RKO (cell line): Measurements from ENCODE around the gene FZD4.
"Not testable (repeated sequence)": the region's sequence is repeated elsewhere in the genome, so short reads cannot be mapped to it uniquely, and the experiment has no call there.

Experiments
- DNase-seq: peaks from one replicate; pipeline ENCODE4 v3.0.0-alpha.2; 2016; ENCODE audit warnings: low spot score

Gene FZD4

GRCh38 chr11:86955361-86956120 is at the start of gene FZD4:
TSS of gene FZD4 (minus strand) at chr11:86955395. CDS start at chr11:86955085, 310 bp downstream.
- DNase-seq = peak; percentile 87

DNA sequence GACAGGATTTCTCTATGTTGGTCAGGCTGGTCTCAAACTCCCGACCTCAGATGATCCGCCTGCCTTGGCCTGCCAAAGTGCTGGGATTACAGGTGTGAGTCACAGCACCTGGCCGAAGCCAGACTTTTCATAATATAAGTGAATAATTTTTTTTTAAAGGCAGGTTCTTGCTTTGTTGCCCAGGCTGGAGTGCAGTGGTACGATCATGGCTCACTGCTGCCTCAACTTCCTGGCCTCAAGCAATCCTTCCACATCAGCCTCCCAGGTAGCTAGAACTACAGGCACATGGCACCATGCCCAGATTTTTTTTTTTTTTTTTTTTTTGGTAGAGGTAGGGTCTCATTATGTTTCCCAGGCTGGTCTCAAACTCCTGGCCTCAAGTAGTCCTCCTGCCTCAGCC is 49.1 kb upstream of the FZD4 start:
- DNase-seq = not testable (repeated sequence)

- DNase-seq = no peak
Measured at GRCh38 chr11:87002918-87003317, 47.7 kb upstream of the FZD4 start.

DNA sequence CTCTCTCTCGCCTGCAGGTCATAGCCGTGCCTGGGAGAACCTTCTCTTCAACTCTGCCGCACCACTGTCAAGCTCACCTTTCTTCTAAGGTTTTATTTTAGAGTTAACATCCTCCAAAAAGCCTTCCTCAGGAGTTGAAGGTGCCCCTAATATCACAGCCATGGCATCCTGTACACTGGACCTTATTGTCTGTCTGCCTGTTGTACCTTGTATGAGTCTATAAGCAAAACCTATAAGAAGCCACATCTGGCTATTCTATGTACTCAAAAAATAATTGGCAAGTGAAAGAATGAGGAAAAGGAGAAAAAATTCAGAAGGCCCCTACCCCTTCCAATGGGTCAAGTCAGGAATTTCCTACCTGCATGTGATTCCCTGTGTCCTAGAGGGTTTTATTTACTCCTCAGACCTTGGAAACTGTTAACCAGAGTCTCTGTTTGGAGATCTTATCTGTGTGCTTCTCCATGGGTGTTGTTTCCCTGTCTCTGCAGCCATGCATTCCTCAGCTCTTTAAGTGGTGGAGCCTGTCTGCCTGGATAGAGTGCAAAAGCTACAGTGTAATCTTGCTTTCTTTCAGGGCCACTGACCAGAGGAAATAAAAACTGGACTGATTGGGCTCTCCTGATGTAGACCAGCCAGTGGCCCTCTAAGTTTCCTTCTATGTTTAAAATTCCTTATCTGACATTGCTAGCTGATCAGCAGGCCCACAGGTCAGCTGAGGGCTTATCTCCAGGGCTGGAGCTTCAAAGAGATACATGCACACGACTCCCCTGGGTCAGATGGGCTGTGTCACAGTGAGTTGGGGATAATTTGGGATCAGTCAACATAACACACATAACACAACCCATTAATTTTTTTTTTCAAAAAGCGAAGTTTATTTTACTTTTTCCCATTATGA is 44.9 kb upstream of the FZD4 start:
- DNase-seq = no peak

- no peak for DNase-seq
Measured at GRCh38 chr11:86999388-86999787, 44.2 kb upstream of the FZD4 start.

DNA sequence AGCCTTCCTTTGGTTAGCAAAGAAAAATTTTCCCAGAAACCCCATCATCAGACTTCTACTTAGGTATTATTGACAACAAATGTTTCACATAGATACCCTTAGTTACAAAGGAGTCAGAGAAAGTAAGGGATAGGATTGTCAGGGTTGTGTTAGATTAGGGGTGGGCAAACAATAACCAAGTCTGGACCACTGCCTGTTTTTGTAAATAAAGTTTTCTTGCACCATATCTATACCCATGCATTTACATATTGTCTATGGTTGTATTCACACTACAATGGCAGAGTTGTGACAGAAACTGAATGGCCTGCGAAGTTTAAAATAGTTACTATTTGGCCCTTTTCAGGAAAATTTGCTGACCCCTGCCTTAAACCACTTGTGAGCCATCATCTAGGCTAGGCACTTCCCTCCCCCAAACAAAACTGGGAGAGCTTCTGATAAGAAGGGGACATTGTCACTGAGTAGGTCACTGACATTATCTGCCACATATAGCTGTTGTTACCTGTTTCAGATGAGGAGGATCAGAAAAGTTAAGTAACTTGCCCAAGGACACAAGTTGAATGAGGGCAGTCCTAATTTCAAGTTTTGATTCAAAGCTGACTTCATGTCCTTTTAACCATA is 41.9 kb upstream of the FZD4 start:
- DNase-seq = no peak

DNA sequence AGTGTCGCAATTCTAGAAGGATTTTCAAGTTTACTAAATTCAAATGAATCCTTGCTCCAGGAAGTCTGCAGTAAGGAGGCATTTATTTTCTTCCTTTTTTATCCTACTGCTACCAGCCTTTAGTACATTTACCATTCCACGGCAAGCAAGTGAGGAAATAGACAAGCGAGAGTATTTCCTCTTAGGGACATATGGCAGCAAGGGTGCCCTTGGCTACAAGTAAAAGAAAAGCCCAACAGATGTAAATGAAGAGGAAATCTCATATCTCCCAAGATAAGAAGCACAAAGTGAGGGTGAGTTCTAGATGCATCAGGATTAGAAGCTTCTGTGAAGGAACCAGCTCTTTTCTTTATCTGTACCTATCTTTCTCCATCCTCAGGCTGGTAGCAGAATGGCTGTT is 37.8 kb upstream of the FZD4 start:
- no peak for DNase-seq

GRCh38 chr11:86992340-86992739 is 37.1 kb upstream of the FZD4 start:
- not testable (repeated sequence) for DNase-seq

DNA sequence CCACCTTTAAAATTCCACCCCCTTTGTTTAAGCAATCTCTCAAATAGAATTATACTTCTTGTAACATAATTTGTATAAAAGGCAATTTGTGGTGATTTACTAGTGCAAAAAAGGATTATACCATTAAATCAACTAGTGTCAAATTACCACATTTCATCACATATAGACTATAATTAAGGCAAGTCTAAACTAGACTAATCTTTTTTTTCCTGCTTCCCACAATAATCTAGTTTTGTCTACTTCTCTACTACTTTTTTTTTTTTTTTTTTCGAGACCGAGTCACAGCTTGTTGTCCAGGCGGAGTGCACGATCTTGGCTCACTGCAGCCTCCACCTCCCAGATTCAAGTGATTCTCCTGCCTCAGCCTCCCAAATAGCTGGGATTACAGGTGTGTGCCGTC is 36.1 kb upstream of the FZD4 start:
- DNase-seq = no peak

DNA sequence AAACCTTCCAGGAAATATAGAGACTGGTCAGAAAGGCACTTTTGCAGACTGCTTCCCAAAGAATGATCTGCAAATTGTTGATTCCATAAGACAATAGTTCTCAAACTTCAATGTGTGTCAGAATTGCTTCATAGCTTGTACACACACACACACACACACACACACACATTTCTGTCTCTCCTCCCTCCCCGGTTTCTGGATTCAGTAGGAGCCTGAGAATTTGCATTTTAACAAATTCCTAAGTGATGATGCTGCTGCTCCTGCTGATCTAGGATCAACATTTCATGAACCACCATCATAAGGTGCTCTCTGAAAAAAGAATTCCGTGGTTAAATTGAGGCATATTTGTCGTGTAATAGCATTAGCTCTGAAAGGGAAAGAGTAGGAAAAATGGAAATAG is 35.3 kb upstream of the FZD4 start:
- DNase-seq = peak; percentile 29

DNA sequence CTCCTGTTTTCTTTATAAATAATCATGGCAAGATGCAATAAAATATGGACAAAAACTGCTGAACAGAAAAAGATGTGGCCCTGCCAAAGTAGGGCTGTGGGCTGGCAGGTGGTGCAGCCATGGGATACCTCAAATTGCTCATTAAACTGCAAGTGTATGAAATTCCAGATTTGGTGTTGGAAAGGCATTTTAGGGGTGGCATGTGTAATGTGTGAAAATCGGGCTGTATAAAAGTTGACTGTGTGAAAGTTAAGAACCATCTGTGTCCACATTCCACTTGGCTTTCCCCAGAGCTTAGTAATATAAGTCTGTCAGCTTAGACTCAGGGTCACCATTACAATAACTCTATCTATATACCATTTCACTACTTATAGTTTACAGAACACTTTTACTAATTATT is 34.8 kb upstream of the FZD4 start:
- DNase-seq = no peak

GRCh38 chr11:86988351-86988881 is 33.2 kb upstream of the FZD4 start:
- DNase-seq = no peak

GRCh38 chr11:86987679-86988078 is 32.5 kb upstream of the FZD4 start:
- DNase-seq = no peak

- DNase-seq = no peak
Measured at GRCh38 chr11:86984701-86985100, 29.5 kb upstream of the FZD4 start.

DNA sequence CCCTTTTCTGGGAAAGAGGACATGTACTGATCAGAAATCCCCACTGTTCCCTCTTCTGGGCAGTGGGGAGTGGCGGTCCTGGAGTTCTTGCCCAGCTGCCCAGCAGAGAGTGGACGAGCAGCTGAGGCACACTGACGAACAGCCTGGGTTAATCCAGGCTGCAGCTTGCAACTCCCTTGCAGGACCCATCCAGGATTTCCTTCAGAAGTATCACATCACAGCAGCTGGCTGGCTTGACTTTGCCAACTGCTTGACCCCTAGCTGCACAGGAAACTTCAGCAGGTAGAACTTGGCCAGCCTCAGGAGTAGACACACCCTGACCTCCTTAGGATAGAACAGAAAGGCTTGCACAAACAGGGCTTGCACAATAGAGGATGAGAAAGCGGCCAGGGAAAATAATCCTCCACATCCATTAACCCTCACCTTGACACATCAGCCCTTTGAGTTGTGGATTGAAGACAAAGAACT is 27.9 kb upstream of the FZD4 start:
- no peak for DNase-seq

GRCh38 chr11:86981777-86982540 is 26.8 kb upstream of the FZD4 start:
- no peak for DNase-seq

GRCh38 chr11:86980086-86980796 is 25.0 kb upstream of the FZD4 start:
- DNase-seq = no peak

- peak; percentile 62 for DNase-seq
Measured at GRCh38 chr11:86978756-86979608, 23.8 kb upstream of the FZD4 start.

DNA sequence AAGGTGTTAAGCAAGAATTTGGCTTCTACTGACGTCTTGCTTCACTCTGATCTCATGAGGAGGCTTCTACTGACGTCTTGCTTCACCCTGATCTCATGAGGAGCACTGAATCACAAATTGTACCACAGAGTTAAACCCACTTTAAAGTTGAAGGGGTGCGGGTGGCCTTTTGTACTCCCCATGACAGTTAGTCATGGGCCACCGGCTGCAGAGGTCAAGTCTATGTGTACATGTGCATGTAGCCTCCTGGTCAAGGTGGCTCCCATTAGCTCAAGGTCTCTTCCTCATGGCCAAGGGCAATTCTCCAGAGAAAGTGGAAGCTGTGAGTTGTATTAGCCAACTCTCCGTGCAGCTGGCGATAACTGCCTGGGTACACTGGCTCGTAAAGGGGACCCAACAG is 23.1 kb upstream of the FZD4 start:
- no peak for DNase-seq

DNA sequence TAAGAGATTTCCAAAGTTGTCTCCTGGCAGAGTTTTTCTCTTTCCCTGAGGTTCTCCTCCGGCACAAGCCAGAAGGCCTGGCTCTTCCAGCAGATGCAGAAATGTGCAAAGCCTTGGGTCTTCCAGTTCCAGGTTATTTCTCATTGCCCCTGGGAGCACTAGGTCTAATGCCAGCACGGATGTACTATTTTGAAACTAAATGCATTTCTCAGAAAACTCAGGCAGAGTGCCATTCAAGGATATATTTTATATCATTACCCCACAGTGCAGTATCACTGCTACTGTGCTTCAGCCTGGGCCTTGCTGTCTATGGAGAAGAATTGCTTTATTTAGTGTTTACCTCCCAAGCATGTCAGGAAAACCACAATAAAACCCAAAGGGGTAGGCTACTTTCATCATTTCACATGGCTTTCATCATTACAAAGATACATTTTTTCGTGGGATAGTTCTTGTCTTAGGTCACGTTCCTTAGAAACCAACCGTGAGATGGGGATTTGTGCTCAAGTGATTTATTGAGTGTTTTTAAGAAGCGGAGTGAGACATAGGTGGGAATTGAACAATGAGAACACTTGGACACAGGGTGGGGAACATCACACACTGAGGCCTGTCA is 22.4 kb upstream of the FZD4 start:
- no peak for DNase-seq
